ENCODE measurements around the gene DAND5. TPM values are rescaled to one million over a fixed set of nuclear protein-coding genes. Genes with fewer than 3 reads are reported as not detected.
A peak's percentile ranks its signal among the peaks of the same experiment; 100 is the strongest.

Gene DAND5
- total and polyA plus RNA-seq, 2 of the 13 experiments (the other 11 are each of a cell fraction or from before 2014, with no cell fraction given), result 0.04 TPM; not detected in 1

DNA sequence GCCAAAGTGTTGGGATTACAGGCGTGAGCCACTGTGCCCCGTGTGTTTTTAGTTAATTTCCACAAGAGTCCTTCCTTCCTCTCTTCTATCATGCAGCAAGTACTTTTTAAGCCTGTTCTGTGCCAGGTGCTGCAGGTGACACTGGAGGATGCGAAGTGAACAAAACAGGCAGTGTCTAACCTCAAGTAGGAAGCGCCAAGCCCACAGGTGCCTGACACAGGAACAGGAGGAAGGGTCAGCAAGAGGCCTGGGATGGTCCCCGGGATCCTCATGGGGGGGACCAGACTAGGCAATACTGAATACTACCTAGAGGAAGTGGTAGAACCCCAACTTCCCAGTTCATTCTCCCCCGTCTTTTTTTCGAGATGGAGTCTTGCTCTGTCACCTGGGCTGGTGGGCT lies 32.8 kb upstream of the DAND5 start (continued):
- no peak for TF ChIP-seq RARG (CRISPR knock-in tag; IDR thresholded peaks at IDR 0.05; ENCODE audit: low read depth)
- no peak for TF ChIP-seq TEAD2 (CRISPR knock-in tag; IDR thresholded peaks at IDR 0.05)
- TF ChIP-seq ZNF749 (CRISPR knock-in tag; IDR thresholded peaks at IDR 0.05; ENCODE audit: borderline replicate concordance), result no peak
- no peak for TF ChIP-seq ZNF772 (CRISPR knock-in tag; IDR thresholded peaks at IDR 0.05)

DNA sequence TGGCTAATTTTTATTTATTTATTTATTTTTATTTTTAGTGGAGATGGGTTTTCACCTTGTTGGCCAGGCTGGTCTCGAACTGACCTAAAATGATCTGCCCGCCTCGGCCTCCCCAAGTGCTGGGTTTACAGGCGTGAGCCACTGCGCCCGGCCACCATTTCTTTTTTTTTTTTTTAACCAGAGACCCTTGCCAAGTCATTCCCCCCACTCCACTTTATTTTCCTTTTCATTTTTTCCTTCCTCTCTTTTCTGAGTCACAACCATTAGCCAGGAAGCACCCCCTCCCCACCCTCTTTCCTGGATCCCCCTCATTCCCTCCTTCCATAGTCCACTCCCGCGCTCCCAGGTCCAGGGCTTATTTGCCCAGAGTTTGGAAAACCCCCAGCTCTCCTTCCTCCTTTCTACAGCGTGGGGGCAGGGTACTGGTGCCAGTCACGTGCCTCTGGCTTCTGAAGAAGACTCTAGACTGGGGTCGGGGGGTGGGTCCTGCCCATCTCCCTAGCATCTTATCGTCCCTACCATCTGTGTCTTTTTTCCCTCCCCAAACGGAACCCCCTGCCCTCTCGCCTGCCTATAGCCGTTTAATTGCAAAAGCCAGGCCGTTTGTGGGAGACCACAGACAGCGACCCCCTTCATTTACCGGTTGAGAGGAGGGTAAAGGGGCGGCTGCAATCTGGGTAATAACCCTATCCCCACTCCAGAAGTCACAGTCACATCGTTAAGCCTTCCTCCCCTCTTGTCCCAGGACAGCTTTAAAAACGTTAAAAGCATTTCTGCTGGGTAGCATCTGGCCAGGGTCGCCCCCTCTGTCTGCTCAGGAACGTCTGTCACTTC lies 32.1 kb upstream of the DAND5 start:
- Histone ChIP-seq H3K27ac (ENCODE audit: extremely low read length, insufficient read depth, low read length) (peak overlapping the region; percentile 66), H3K36me3 (replicated peaks in 1 of 2; ENCODE audit: control insufficient read depth in 1 of 2, insufficient read depth in 2 of 2, low read length in 2 of 2) (peaks cover 8 to 25% of the 10 kb centered on the region in 2 experiments; a peak in 4 of 5 replicates), H3K4me2 (ENCODE audit: low read depth, low read length) (peak overlapping the region; percentile 91), H2AFZ (ENCODE audit: low read length) (no peak overlapping the region), H3K79me2 (ENCODE audit: insufficient read depth, low read length) (peaks cover 40% of the 10 kb centered on the region), H3K27me3 (ENCODE audit: control insufficient read depth in 1 of 2, insufficient read depth in 2 of 2, low read length in 2 of 2) (peaks cover 0 to 5% of the 10 kb centered on the region in 2 experiments; a peak in 1 of 5 replicates), H3K9ac (ENCODE audit: insufficient read depth, low read depth, low read length) (peak overlapping the region; percentile 76), H3K9me3 (ENCODE audit: low read length) (no peaks in the 10 kb centered on the region), H3K4me1 (ENCODE audit: insufficient read depth, low read length) (peaks cover 49% of the 10 kb centered on the region), H3K4me3 (replicated peaks in 1 of 3; ENCODE audit: insufficient read depth in 1 of 3, low read depth in 2 of 3, low read length in 3 of 3) (peak overlapping the region; percentile 60 to 97 (median 72)), H4K20me1 (ENCODE audit: insufficient read depth, low read length) (peaks cover 16% of the 10 kb centered on the region)
- FAIRE-seq (no peak), ATAC-seq (no peak), DNase-seq (ENCODE audit: low spot score) (peak; percentile 43)
- POLR2A ChIA-PET, result interaction anchor here (0.5 to 1.8 kb wide), 9 partner anchors 9 to 212 kb away, joined by 3 to 16 read pairs (median 5); partner anchors contain the start of gene GCDH
- CTCF ChIA-PET (ENCODE audit: low intra/inter-chr PET ratio, low total read pairs), result no interaction called here
- intact Hi-C loops (cut with micrococcal nuclease; ENCODE audit: unreplicated experiment), result no loop called here
- in situ Hi-C loops (cut with HindIII; ENCODE audit: extremely low pct_ligation_motif_present, low pct_unique_long_range_greater_than_20kb), result no loop called here
- BruUV-seq (replicated peaks), result no TSS peak
- 25% methylated on average over 23 of the region's 23 CpGs for WGBS (ENCODE audit: low lambda C conversion rate)
- no peak for TF ChIP-seq ZNF773 (CRISPR knock-in tag; IDR thresholded peaks at IDR 0.05; ENCODE audit: borderline replicate concordance)
- no peak for TF ChIP-seq ZNF225 (CRISPR knock-in tag; IDR thresholded peaks at IDR 0.05)
- no peak for TF ChIP-seq HCFC1 (IDR thresholded peaks at IDR 0.05; ENCODE audit: low read depth, low read length)
- no peak for TF ChIP-seq ZNF841 (CRISPR knock-in tag; IDR thresholded peaks at IDR 0.05; ENCODE audit: borderline replicate concordance)
- TF ChIP-seq MTF1 (CRISPR knock-in tag; IDR thresholded peaks at IDR 0.05), result no peak
- TF ChIP-seq, protein P1, sequence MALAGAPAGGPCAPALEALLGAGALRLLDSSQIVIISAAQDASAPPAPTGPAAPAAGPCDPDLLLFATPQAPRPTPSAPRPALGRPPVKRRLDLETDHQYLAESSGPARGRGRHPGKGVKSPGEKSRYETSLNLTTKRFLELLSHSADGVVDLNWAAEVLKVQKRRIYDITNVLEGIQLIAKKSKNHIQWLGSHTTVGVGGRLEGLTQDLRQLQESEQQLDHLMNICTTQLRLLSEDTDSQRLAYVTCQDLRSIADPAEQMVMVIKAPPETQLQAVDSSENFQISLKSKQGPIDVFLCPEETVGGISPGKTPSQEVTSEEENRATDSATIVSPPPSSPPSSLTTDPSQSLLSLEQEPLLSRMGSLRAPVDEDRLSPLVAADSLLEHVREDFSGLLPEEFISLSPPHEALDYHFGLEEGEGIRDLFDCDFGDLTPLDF (CRISPR knock-in tag; IDR thresholded peaks at IDR 0.05), result no peak
- TF ChIP-seq ZFP82 (CRISPR knock-in tag; IDR thresholded peaks at IDR 0.05; ENCODE audit: borderline replicate concordance), result peak; percentile 69
- TF ChIP-seq, protein P2, sequence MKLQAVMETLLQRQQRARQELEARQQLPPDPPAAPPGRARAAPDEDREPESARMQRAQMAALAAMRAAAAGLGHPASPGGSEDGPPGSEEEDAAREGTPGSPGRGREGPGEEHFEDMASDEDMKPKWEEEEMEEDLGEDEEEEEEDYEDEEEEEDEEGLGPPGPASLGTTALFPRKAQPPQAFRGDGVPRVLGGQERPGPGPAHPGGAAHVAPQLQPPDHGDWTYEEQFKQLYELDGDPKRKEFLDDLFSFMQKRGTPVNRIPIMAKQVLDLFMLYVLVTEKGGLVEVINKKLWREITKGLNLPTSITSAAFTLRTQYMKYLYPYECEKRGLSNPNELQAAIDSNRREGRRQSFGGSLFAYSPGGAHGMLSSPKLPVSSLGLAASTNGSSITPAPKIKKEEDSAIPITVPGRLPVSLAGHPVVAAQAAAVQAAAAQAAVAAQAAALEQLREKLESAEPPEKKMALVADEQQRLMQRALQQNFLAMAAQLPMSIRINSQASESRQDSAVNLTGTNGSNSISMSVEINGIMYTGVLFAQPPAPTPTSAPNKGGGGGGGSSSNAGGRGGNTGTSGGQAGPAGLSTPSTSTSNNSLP (IDR thresholded peaks at IDR 0.05; ENCODE audit: low read depth, low read length), result no peak
- no peak for TF ChIP-seq ZNF816 (CRISPR knock-in tag; IDR thresholded peaks at IDR 0.05; ENCODE audit: borderline replicate concordance)
- peak; percentile 15; the same call in 1 of the 2 replicates for TF ChIP-seq ZNF274 (CRISPR knock-in tag; IDR thresholded peaks at IDR 0.05)
- TF ChIP-seq ZNF10 (CRISPR knock-in tag; IDR thresholded peaks at IDR 0.05; ENCODE audit: borderline replicate concordance, low read depth), result no peak
- TF ChIP-seq ZNF572 (CRISPR knock-in tag; IDR thresholded peaks at IDR 0.05), result no peak
- TF ChIP-seq, protein P3, sequence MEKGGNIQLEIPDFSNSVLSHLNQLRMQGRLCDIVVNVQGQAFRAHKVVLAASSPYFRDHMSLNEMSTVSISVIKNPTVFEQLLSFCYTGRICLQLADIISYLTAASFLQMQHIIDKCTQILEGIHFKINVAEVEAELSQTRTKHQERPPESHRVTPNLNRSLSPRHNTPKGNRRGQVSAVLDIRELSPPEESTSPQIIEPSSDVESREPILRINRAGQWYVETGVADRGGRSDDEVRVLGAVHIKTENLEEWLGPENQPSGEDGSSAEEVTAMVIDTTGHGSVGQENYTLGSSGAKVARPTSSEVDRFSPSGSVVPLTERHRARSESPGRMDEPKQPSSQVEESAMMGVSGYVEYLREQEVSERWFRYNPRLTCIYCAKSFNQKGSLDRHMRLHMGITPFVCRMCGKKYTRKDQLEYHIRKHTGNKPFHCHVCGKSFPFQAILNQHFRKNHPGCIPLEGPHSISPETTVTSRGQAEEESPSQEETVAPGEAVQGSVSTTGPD (CRISPR knock-in tag; IDR thresholded peaks at IDR 0.05), result no peak
- TF ChIP-seq BHLHE40 (IDR thresholded peaks at IDR 0.05; ENCODE audit: low read length), result peak; percentile 78
- no peak for TF ChIP-seq PTBP1 (IDR thresholded peaks at IDR 0.05; ENCODE audit: low read depth, low read length, poor library complexity, severe bottlenecking)

Data from HepG2 (cell line).